Measurements from ENCODE around the gene ELOVL7.

GRCh38 chr5:60724126-60724525 lies 119.9 kb downstream of the ELOVL7 start:
- TF ChIP-seq EP300 (IDR thresholded peaks at IDR 0.05), result no peak
- TF ChIP-seq CTCF (IDR thresholded peaks at IDR 0.05), result no peak
